ENCODE data around the gene PTPN14.

PTPN14 gene

DNA sequence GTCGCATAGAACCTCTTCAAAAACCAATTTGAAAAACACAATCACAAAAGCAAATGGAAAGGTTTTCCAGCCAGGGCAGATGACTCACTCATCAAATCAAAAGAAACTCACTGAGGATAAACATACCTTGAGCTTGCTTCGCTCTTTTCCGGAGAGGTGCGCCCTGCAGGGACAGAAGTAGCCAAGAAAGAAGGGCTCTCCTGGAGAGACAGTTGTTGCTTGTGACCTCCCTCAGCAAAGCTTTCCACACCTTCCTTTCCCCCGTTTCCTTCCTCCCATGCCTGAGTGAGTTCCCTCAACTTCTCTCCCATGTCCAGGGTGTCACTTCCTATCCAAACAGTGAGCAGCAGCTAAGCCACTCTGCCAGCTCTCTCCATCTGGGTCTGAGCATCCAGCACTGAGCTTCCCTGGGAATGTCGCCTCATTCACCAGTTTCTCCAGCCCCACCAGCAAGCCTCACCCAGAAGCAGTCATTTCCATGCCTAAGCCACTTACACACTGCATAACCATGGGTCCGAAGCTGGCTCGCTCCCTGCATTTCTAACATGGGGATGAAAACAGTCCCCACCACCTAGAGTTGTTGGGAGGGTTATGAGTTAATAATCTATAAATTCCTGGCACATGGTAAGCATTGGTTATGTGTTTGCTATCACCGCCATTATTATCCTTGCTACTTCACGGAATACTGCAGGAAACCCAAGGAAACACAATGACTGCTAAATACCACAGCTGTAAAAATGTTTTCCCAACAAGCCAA lies 75.0 kb downstream of the PTPN14 start:
- DNase-seq (ENCODE audit: low read depth): no peak

DNA sequence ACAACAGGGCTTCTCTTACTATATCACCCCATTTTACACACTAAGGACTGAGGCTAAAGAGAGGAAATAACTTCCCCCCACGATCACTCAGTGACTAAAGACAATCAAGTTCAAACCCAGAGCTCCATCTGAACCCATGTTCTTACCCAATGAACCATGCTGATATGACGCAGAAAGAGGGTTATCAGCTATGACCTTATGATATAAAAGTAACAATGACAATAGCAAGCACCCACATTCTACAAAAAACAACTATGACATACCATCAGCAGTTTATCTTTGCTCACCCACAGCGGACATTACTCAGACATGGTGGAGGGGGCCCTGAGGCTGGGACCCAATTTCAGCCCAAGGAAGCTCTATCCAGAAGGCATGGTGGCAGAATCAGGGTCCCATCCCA lies 75.7 kb downstream of the PTPN14 start:
- no peak for DNase-seq (ENCODE audit: low read depth)

DNA sequence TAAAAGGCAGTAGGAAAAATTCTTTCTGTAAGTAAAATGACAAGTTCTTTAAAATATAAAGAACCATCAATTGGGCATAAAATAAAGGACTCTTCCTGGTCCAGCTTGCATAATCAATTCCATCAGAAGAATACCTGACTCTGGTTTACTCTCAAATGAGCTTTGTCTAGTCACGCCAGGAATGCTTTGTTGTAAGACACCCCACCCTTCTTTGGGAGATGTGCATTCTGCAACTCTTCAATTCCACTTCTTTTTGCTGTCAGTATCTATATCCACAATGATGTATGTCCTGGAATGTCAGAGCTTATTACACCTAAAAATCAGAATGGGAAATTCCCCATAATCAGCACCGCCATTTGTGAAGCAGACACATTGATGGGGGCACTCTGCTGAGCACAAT lies 76.1 kb downstream of the PTPN14 start:
- DNase-seq (ENCODE audit: low read depth): no peak

DNA sequence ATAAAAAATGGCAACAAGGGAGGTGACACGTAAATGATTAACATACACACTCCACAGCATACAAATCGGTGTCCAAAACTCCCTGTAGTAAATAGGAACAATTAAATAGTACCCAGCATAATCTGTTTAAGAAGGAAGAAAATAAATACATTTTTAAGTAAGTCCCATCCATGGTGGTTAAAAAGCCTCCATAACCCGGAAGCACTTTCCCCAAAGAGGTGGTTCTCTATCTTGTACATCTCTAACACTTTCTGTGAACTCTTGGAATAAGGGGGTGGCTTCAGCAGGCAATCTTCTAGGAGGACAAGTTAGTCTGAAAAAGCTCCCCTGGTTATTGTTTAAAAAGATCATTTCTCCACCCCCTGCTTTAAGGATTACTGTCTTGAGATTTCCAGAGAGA lies 76.9 kb downstream of the PTPN14 start:
- DNase-seq (ENCODE audit: low read depth): no peak

DNA sequence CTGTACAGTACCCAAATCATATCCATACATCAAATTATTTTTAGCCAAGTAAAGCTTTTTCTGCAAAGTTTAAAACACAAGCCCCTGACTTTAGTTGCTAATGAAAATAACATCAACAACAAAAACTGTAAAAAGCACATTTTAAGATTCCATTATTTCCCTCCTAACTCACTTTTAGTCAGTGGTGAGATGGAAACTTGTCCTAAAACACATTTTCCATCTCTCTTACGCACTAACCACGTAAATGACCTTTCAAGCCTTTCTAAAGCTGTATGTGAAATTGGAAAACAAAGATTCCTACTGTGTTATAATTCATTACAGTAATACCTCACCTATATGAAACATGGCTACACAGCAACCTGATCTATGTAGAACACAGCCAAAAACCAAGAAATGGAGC lies 77.5 kb downstream of the PTPN14 start:
- no peak for DNase-seq (ENCODE audit: low read depth)

GRCh38 chr1:214473387-214473786 lies 78.0 kb downstream of the PTPN14 start:
- DNase-seq (ENCODE audit: low read depth): no peak

GRCh38 chr1:214472364-214472763 lies 79.0 kb downstream of the PTPN14 start:
- DNase-seq (ENCODE audit: low read depth): no peak

DNA sequence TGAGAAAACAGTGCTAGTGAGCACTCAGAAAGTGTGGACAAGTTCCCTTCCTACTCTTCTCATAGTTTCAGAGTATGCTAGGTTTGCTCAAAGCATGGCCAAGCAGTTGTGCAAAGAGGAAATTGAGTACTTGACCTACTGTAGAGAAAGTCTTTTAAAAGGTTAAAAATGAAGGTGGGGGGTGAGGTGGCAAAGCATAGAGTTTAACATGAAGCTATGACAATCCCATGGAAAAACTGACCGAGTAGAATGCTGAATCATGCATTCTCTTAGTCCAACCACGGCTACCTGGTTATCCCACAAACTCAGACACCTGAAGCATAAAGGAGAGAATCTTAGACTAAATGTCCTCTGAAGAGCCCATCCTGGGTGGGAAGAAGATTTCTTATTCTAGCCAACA lies 79.9 kb downstream of the PTPN14 start:
- no peak for DNase-seq (ENCODE audit: low read depth)

GRCh38 chr1:214470132-214470531 lies 81.3 kb downstream of the PTPN14 start:
- DNase-seq (ENCODE audit: low read depth): no peak

- DNase-seq (ENCODE audit: low read depth): no peak
Observed at GRCh38 chr1:214469290-214469689, 82.1 kb downstream of the PTPN14 start.

DNA sequence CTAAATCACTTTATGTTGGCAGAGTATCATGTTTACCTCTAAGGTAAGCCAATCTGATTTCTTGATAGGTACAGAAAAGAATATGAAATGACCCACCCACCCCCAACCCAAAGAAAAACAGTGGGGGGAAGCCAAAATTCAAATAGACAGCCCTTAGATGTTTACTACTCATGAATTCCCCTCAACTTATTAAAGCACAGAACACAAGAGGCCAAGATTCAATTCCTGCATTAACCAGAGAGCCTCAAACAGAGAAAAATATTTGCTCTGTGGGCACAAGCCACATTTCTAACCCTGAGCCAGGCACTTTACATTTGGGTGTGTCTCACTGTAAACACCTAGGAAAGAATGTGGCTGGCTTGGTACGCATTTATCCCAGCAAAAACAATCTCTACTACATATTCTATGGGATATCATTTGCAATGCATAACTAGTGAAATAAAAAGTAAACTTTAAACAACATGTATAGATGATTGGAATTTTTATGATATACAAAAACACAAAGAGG lies 84.3 kb downstream of the PTPN14 start:
- no peak for DNase-seq (ENCODE audit: low read depth)

- DNase-seq (ENCODE audit: low read depth): no peak
Observed at GRCh38 chr1:214466403-214467077, 84.9 kb downstream of the PTPN14 start.

GRCh38 chr1:214464445-214465287 lies 86.7 kb downstream of the PTPN14 start:
- DNase-seq (ENCODE audit: low read depth): no peak

DNA sequence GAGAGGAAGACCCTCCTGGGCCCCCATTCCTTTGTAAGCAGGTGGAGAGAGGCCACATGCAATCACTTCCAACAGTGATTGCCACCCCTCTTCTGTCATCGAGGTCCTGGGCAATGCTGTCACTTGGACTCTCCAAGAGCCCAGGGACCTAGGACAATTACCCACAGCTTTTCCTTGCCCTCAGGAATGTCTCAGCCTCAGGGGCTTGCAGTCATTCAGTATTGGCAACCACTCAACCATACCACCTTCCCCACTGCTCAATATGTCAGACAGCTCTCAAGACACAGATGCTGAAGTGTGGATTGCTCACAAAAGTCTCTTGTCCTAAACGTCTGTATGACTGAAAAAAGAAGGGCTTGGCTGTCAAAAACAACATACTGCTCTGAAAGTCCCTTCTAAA lies 87.8 kb downstream of the PTPN14 start:
- no peak for DNase-seq (ENCODE audit: low read depth)

DNA sequence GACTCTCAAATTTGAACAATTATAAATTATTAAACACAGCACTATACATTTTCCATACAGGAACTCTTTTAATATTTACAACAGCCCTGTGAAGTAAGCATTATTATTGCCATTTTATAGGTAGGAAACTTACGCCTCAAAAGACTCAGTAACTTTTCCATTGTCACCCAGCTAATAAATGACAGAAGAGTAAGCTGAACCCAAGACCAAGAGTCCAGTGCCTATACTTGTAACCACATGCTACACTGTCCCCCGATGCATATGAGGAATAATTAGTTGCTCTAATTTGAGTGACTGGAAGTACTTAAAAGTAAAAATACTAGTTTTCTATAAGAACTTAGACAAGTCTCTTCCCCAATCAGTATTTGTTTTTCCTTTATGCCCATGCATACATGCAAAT lies 88.5 kb downstream of the PTPN14 start:
- DNase-seq (ENCODE audit: low read depth): no peak

DNA sequence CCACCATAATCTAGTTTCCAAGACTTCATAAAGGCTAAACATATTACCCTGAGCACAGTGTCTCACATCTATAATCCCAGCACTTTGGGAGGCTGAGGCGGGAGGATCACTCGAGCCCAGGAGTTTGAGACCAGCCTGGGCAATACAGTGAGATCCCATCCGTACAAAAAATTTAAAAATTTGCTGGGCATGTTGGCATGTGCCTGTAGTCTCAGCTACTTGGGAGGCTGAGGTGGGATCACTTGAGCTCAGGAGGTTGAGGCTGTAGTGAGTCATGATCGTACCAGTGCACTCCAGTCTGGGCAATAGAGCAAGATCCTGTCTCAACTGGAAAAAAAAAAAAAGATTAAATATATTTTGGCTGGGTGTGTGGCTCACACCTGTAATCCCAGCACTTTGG lies 90.1 kb downstream of the PTPN14 start:
- DNase-seq (ENCODE audit: low read depth): no peak

GRCh38 chr1:214460304-214460916 lies 91.0 kb downstream of the PTPN14 start:
- no peak for DNase-seq (ENCODE audit: low read depth)

DNA sequence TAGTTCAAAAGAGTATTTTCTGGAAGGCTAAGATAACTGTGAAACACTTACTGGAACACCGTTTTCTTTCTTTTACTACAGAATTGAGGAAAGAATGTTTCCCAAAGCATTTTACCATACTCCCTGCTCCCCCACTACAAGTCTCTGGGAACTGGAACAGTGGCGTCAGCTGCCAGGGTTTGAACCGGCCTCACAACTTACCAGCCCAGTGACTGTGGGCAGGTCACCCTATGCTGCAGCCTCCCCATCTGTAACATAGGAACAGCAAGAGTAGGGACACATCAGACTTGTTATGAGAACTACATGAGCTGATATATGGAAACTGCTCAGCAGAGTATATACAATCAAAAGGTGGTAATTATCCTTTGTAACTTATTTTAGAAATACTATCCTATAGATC lies 91.5 kb downstream of the PTPN14 start:
- DNase-seq (ENCODE audit: low read depth): no peak

GRCh38 chr1:214458541-214458940 lies 92.9 kb downstream of the PTPN14 start:
- no peak for DNase-seq (ENCODE audit: low read depth)

- no peak for DNase-seq (ENCODE audit: low read depth)
Observed at GRCh38 chr1:214455971-214456867, 95.2 kb downstream of the PTPN14 start.

- DNase-seq (ENCODE audit: low read depth): no peak
Observed at GRCh38 chr1:214455479-214455878, 95.9 kb downstream of the PTPN14 start.

All from stimulated activated CD8-positive, alpha-beta memory T cell treated with anti-CD3 and anti-CD28 coated beads, Interleukin-7, amount 100 ng/mL, for 24 hours (primary cell).